PC-9 (cell line): ENCODE results near the gene DNAAF1.

Experiments used
- EZH2 ChIP-seq: fragments of 200-600 bp; sonication (generic); IDR thresholded peaks from 2 replicates; pipeline ENCODE4 v1.8.0; 2017; ENCODE audit warnings: antibody characterized with exemption, low read depth
- TF ChIP-seq, protein P1 (sequence below): fragments of 200-600 bp; sonication (generic); conservative IDR thresholded peaks from 2 replicates; pipeline ENCODE4 v1.6.1; 2017; ENCODE audit warnings: mixed run types, antibody characterized with exemption, mild to moderate bottlenecking, moderate library complexity

GRCh38 chr16:84132527-84133285, 12.4 kb upstream of the DNAAF1 start:
- TF ChIP-seq, protein P1, sequence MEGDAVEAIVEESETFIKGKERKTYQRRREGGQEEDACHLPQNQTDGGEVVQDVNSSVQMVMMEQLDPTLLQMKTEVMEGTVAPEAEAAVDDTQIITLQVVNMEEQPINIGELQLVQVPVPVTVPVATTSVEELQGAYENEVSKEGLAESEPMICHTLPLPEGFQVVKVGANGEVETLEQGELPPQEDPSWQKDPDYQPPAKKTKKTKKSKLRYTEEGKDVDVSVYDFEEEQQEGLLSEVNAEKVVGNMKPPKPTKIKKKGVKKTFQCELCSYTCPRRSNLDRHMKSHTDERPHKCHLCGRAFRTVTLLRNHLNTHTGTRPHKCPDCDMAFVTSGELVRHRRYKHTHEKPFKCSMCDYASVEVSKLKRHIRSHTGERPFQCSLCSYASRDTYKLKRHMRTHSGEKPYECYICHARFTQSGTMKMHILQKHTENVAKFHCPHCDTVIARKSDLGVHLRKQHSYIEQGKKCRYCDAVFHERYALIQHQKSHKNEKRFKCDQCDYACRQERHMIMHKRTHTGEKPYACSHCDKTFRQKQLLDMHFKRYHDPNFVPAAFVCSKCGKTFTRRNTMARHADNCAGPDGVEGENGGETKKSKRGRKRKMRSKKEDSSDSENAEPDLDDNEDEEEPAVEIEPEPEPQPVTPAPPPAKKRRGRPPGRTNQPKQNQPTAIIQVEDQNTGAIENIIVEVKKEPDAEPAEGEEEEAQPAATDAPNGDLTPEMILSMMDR: no peak
- no peak for TF ChIP-seq EZH2
